Fibroblast of lung (primary cell): ENCODE data around the gene ADGRE3.

Source experiments
- EZH2 ChIP-seq: IDR thresholded peaks from 2 replicates; pipeline ENCODE4 v1.5.1; 2012; ENCODE audit warnings: low read length, control low read depth, mild to moderate bottlenecking; ENCODE audit errors: missing control alignments
- TF ChIP-seq, protein P1 (sequence below), 2 donors: IDR thresholded peaks in 1 of 2; conservative IDR thresholded peaks in 1 of 2; 1 replicate in 1 of 2; 2 replicates in 1 of 2; pipeline ENCODE4 v1.5.1; 2011 to 2012; ENCODE audit warnings: low read length in 2 of 2, control low read depth in 1 of 2, inconsistent platforms in 1 of 2, low read depth in 1 of 2, mild to moderate bottlenecking in 1 of 2

DNA sequence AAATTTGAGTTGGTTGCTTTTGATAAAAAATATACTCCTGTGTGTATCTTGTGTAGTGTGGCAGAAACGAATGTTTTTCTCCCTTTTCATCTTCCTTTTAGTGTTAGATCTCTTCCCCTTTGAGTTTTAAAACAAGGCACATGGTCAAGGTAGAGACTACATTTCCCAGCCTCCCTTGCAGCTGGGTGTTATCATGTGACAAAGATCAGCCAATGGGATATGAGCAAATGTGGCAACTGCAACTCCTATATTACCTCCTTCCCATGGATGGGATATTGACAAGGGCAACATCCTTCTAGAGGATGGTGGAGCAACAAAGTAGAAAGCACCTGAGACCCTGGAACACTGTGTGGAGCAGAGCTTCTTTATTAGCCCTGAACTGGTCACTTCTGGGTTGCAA, 42.4 kb downstream of the ADGRE3 start:
- TF ChIP-seq, protein P1, sequence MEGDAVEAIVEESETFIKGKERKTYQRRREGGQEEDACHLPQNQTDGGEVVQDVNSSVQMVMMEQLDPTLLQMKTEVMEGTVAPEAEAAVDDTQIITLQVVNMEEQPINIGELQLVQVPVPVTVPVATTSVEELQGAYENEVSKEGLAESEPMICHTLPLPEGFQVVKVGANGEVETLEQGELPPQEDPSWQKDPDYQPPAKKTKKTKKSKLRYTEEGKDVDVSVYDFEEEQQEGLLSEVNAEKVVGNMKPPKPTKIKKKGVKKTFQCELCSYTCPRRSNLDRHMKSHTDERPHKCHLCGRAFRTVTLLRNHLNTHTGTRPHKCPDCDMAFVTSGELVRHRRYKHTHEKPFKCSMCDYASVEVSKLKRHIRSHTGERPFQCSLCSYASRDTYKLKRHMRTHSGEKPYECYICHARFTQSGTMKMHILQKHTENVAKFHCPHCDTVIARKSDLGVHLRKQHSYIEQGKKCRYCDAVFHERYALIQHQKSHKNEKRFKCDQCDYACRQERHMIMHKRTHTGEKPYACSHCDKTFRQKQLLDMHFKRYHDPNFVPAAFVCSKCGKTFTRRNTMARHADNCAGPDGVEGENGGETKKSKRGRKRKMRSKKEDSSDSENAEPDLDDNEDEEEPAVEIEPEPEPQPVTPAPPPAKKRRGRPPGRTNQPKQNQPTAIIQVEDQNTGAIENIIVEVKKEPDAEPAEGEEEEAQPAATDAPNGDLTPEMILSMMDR (conservative IDR thresholded peaks at IDR 0.05 in 1 of 2, IDR thresholded peaks at IDR 0.05 in 1 of 2; ENCODE audit: low read depth in 1 of 2, low read length in 2 of 2) = no peak
- TF ChIP-seq EZH2 = no peak
